ENCODE data around the gene SLC16A11. TPM values are rescaled to one million over a fixed set of nuclear protein-coding genes. Genes with fewer than 3 reads are reported as not detected.
"Not testable (repeated sequence)": the region's sequence is repeated elsewhere in the genome, so short reads cannot be mapped to it uniquely, and the experiment has no call there.

SLC16A11 gene
- polyA plus RNA-seq, 1 donor (not counting 4 experiments of a cell fraction or from before 2014, with no cell fraction given): not detected

DNA sequence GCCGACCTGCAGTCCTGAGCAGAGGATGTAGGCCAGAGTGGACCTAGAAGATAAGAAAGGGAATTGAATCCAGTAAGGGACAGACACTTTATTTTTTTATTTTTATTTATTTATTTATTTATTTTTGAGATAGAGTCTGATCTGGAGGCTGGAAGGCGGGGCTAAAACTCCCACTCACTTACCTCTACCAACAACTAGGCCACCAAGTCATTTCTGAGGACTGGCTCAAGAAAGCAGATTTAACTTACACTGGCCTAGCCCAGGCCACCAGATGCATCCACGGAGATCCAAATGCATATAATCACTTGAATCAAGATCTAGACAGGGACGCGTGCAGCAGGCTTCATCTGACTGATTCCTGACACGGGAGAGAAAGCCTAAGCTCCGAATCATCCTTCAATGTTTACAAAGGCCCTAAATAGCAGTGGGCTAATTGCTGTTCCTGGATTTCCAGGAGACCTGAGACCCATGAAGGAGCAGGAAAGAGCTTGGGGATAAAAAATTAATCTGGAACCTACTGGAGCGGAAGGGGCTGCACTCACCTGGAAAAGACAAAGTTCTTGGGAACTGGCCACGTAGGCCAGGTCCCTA lies 49.1 kb downstream of the SLC16A11 start:
- TF ChIP-seq EZH2 (IDR thresholded peaks at IDR 0.05; ENCODE audit: low read length): no peak
- TF ChIP-seq, protein P1, sequence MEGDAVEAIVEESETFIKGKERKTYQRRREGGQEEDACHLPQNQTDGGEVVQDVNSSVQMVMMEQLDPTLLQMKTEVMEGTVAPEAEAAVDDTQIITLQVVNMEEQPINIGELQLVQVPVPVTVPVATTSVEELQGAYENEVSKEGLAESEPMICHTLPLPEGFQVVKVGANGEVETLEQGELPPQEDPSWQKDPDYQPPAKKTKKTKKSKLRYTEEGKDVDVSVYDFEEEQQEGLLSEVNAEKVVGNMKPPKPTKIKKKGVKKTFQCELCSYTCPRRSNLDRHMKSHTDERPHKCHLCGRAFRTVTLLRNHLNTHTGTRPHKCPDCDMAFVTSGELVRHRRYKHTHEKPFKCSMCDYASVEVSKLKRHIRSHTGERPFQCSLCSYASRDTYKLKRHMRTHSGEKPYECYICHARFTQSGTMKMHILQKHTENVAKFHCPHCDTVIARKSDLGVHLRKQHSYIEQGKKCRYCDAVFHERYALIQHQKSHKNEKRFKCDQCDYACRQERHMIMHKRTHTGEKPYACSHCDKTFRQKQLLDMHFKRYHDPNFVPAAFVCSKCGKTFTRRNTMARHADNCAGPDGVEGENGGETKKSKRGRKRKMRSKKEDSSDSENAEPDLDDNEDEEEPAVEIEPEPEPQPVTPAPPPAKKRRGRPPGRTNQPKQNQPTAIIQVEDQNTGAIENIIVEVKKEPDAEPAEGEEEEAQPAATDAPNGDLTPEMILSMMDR (optimal IDR thresholded peaks at IDR 0.05 in 1 of 3, IDR thresholded peaks at IDR 0.05 in 1 of 3, conservative IDR thresholded peaks at IDR 0.05 in 1 of 3; ENCODE audit: extremely low read depth in 1 of 3, insufficient read depth in 2 of 3, low read length in 3 of 3): no peak
- no peaks in the 10 kb centered on the region for H3K9me3 ChIP-seq (ENCODE audit: control insufficient read depth, low read depth, low read length)
- H3K36me3 ChIP-seq (ENCODE audit: control insufficient read depth in 2 of 2, extremely low read depth in 1 of 2, insufficient read depth in 2 of 2, low read length in 2 of 2): peaks cover 4 to 5% of the 10 kb centered on the region in 2 experiments
- H3K9ac ChIP-seq (ENCODE audit: control insufficient read depth, extremely low read depth, insufficient read depth, low read length): no peak overlapping the region
- H4K20me1 ChIP-seq (ENCODE audit: control insufficient read depth, extremely low read depth, insufficient read depth, low read length): no peaks in the 10 kb centered on the region
- H2AFZ ChIP-seq (ENCODE audit: control insufficient read depth, low read length): peak overlapping the region; percentile 72
- no peaks in the 10 kb centered on the region for H3K79me2 ChIP-seq (ENCODE audit: control insufficient read depth, insufficient read depth, low read length)
- no peak for FAIRE-seq
- dilution Hi-C loops (cut with MboI; ENCODE audit: extremely low pct_ligation_motif_present, low sequenced_read_pairs): no loop called here
- no peak overlapping the region for H3K27ac ChIP-seq (ENCODE audit: control insufficient read depth, insufficient read depth, low read length)
- peaks cover 8% of the 10 kb centered on the region for H3K4me1 ChIP-seq (ENCODE audit: control insufficient read depth, extremely low read depth, insufficient read depth, low read length)
- peak overlapping the region; percentile 82 for H3K4me2 ChIP-seq (ENCODE audit: control insufficient read depth, extremely low read depth, insufficient read depth, low read depth, low read length)
- H3K9me1 ChIP-seq (ENCODE audit: control insufficient read depth, extremely low read depth, insufficient read depth, low read length): no peaks in the 10 kb centered on the region
- no peak for DNase-seq (ENCODE audit: low read depth, low spot score)
- peak overlapping the region; percentile 58 to 73 (median 59) for H3K4me3 ChIP-seq (ENCODE audit: control insufficient read depth in 2 of 3, extremely low read depth in 1 of 3, insufficient read depth in 2 of 3, low read depth in 1 of 3, low read length in 3 of 3)
- no peaks in the 10 kb centered on the region for H3K27me3 ChIP-seq (ENCODE audit: control insufficient read depth, extremely low read depth, insufficient read depth, low read length)

DNA sequence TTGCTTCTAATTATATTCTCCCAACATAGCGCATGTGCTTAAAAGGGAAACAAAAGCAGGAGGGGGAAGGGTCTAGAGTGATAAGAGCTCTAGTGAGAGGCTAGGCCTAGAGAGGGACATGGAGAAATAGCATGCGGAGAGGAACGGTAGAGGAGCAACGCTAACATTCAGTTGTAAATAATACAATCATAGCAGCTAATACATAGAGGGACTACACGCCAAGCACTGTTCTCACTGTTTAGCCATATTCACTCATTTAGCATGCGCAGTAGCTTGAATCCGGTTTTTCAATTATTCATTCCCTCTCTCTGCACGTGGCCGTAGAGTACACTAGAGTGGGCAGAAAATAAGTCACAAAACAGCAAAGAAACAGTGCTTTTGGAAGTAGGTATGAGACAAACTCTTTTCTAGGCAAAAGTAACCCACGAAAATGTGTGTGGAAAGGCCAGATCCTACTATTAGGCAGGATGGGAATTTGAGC lies 49.7 kb downstream of the SLC16A11 start:
- H2AFZ ChIP-seq (ENCODE audit: control insufficient read depth, low read length): no peak overlapping the region
- no peak overlapping the region for H3K27ac ChIP-seq (ENCODE audit: control insufficient read depth, insufficient read depth, low read length)
- no peaks in the 10 kb centered on the region for H3K27me3 ChIP-seq (ENCODE audit: control insufficient read depth, extremely low read depth, insufficient read depth, low read length)
- no peaks in the 10 kb centered on the region for H3K9me1 ChIP-seq (ENCODE audit: control insufficient read depth, extremely low read depth, insufficient read depth, low read length)
- H3K9me3 ChIP-seq (ENCODE audit: control insufficient read depth, low read depth, low read length): no peaks in the 10 kb centered on the region
- FAIRE-seq: no peak
- DNase-seq (ENCODE audit: low read depth, low spot score): no peak
- peaks cover 3 to 4% of the 10 kb centered on the region in 2 experiments for H3K36me3 ChIP-seq (ENCODE audit: control insufficient read depth in 2 of 2, extremely low read depth in 1 of 2, insufficient read depth in 2 of 2, low read length in 2 of 2)
- dilution Hi-C loops (cut with MboI; ENCODE audit: extremely low pct_ligation_motif_present, low sequenced_read_pairs): no loop called here
- TF ChIP-seq, protein P1 (optimal IDR thresholded peaks at IDR 0.05 in 1 of 3, IDR thresholded peaks at IDR 0.05 in 1 of 3, conservative IDR thresholded peaks at IDR 0.05 in 1 of 3; ENCODE audit: extremely low read depth in 1 of 3, insufficient read depth in 2 of 3, low read length in 3 of 3): no peak
- TF ChIP-seq EZH2 (IDR thresholded peaks at IDR 0.05; ENCODE audit: low read length): no peak
- H4K20me1 ChIP-seq (ENCODE audit: control insufficient read depth, extremely low read depth, insufficient read depth, low read length): no peaks in the 10 kb centered on the region
- no peak overlapping the region for H3K9ac ChIP-seq (ENCODE audit: control insufficient read depth, extremely low read depth, insufficient read depth, low read length)
- no peaks in the 10 kb centered on the region for H3K79me2 ChIP-seq (ENCODE audit: control insufficient read depth, insufficient read depth, low read length)
- no peak overlapping the region for H3K4me2 ChIP-seq (ENCODE audit: control insufficient read depth, extremely low read depth, insufficient read depth, low read depth, low read length)
- no peak overlapping the region for H3K4me3 ChIP-seq (ENCODE audit: control insufficient read depth in 2 of 3, extremely low read depth in 1 of 3, insufficient read depth in 2 of 3, low read depth in 1 of 3, low read length in 3 of 3)
- peaks cover 8% of the 10 kb centered on the region for H3K4me1 ChIP-seq (ENCODE audit: control insufficient read depth, extremely low read depth, insufficient read depth, low read length)

DNA sequence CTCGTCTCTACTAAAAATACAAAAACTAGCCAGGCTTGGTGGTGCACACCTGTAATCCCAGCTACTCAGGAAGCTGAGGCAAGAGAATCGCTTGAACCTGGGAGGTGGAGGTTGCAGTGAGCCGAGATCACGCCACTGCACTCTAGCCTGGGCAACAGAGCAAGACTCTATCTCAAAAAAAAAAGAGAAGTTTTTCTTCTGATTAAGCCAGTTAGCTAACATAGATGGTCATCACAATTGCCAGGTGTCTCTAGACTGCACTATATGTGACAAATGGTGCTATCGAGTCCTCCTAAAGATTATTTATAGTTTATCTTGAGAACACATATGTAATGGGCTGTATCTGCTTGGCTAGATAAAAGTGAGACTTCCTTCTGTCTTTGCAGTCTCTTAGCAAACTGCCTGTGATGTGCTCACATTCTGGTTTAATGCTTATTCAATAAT lies 50.3 kb downstream of the SLC16A11 start:
- H3K36me3 ChIP-seq (ENCODE audit: control insufficient read depth in 2 of 2, extremely low read depth in 1 of 2, insufficient read depth in 2 of 2, low read length in 2 of 2); H3K4me3 ChIP-seq (ENCODE audit: control insufficient read depth in 2 of 3, extremely low read depth in 1 of 3, insufficient read depth in 2 of 3, low read depth in 1 of 3, low read length in 3 of 3); H3K9me1 ChIP-seq (ENCODE audit: control insufficient read depth, extremely low read depth, insufficient read depth, low read length); DNase-seq (ENCODE audit: low read depth, low spot score); H3K9me3 ChIP-seq (ENCODE audit: control insufficient read depth, low read depth, low read length); H2AFZ ChIP-seq (ENCODE audit: control insufficient read depth, low read length); dilution Hi-C loops (cut with MboI; ENCODE audit: extremely low pct_ligation_motif_present, low sequenced_read_pairs); H3K4me1 ChIP-seq (ENCODE audit: control insufficient read depth, extremely low read depth, insufficient read depth, low read length); H3K27me3 ChIP-seq (ENCODE audit: control insufficient read depth, extremely low read depth, insufficient read depth, low read length); H3K79me2 ChIP-seq (ENCODE audit: control insufficient read depth, insufficient read depth, low read length); FAIRE-seq; H4K20me1 ChIP-seq (ENCODE audit: control insufficient read depth, extremely low read depth, insufficient read depth, low read length); H3K27ac ChIP-seq (ENCODE audit: control insufficient read depth, insufficient read depth, low read length); H3K9ac ChIP-seq (ENCODE audit: control insufficient read depth, extremely low read depth, insufficient read depth, low read length); H3K4me2 ChIP-seq (ENCODE audit: control insufficient read depth, extremely low read depth, insufficient read depth, low read depth, low read length): not testable (repeated sequence)

All from keratinocyte (primary cell).